Measurements from ENCODE around the gene TSSK3.

GRCh38 chr1:32356478-32356877, 5.9 kb upstream of the TSSK3 start:
- TF ChIP-seq CTCF (IDR thresholded peaks at IDR 0.05), result no peak
- TF ChIP-seq POLR2A (IDR thresholded peaks at IDR 0.05), result no peak
